HFF-Myc (cell line): ENCODE data around the gene ZCCHC8.

Source experiments
- DNase-seq: peaks from one replicate; pipeline ENCODE4 v3.0.0-alpha.2; 2011; ENCODE audit warnings: low read depth; ENCODE audit errors: extremely low read depth
- H3K4me3 ChIP-seq: replicated peaks from 2 replicates; pipeline ENCODE4 v1.5.1; 2011; ENCODE audit warnings: low read depth, mild to moderate bottlenecking, control low read depth, low read length
- TF ChIP-seq, protein P1 (sequence below): IDR thresholded peaks from 2 replicates; pipeline ENCODE4 v1.5.1; 2012; ENCODE audit warnings: mild to moderate bottlenecking, low read depth, low read length, control low read depth; ENCODE audit errors: missing control alignments

The ZCCHC8 gene

DNA sequence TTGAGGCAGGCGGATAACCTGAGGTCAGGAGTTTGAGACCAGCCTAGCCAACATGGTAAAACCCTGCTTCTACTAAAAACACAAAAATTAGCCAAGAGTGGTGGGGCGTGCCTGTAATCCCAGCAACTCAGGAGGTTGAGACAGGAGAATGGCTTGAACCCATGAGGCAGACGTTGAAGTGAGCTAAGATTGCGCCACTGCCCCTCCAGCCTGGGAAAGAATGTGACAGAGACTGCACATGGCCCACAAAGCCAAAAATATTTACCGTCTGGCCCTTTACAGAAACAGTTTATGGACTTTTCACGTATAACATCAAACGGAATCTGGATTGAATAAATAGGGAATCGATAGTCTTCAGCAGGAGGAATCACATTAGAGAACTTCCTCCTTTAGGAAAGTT is 22.5 kb upstream of the ZCCHC8 start:
- peak overlapping the region; percentile 84 for H3K4me3 ChIP-seq
- TF ChIP-seq, protein P1, sequence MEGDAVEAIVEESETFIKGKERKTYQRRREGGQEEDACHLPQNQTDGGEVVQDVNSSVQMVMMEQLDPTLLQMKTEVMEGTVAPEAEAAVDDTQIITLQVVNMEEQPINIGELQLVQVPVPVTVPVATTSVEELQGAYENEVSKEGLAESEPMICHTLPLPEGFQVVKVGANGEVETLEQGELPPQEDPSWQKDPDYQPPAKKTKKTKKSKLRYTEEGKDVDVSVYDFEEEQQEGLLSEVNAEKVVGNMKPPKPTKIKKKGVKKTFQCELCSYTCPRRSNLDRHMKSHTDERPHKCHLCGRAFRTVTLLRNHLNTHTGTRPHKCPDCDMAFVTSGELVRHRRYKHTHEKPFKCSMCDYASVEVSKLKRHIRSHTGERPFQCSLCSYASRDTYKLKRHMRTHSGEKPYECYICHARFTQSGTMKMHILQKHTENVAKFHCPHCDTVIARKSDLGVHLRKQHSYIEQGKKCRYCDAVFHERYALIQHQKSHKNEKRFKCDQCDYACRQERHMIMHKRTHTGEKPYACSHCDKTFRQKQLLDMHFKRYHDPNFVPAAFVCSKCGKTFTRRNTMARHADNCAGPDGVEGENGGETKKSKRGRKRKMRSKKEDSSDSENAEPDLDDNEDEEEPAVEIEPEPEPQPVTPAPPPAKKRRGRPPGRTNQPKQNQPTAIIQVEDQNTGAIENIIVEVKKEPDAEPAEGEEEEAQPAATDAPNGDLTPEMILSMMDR, result no peak
- no peak for DNase-seq

DNA sequence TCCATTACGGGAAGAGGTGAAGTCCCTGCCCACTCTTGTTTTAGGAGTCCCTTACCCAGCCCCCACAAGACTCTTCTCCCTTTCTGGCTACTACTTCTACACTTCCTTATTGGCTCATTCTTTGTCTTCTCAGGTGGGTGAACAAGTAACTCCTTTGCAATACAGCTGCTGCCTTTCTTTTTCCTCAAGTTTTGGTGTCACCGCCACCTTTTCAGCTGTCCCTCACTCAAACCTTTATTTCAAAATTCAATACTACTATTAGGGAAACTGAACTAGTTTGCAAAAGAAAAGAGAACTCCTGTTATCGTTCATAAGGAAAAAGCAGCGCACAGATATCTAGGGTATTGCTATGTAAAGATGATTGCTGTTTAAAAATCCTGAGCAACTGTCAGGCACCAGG is 19.9 kb upstream of the ZCCHC8 start:
- TF ChIP-seq, protein P1, result no peak
- DNase-seq, result no peak
- H3K4me3 ChIP-seq, result no peak overlapping the region

DNA sequence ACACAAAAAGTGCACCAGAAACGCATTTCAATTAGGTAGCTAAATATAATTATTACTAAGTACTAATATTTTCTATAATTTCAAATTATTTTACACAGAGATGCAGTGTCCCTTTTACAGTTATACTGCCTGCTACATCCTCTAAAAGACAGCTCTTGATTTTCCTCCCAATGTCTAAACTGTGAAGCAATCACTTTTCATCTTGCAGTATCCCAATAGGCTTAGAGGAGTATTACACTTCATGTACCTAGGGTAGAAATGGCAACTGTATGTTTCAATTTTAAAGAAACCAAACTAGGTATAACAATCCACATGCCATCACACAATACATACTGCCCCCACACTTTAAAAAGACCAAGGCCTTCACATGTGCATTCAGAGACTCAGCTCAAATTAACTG is 18.7 kb upstream of the ZCCHC8 start:
- TF ChIP-seq, protein P1, result no peak
- no peak overlapping the region for H3K4me3 ChIP-seq
- DNase-seq, result no peak

DNA sequence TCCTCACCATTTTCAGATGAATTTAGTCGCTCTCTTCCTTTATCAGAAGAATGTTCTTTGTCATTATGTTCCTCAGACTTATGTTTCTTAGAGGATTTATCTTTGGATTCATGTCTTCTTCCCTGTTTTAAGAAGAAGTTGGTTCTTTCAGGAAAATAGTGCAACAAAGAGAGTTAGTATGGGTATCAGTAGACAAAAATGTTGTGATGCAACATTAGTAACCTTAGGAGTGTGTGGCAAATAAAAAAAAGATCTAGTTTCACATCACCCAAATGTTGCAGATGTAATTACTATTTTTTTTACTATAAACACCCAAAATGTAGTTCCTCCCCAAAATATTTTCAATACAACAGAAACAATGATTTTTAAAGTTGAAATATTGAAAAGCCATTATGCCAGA is 18.2 kb upstream of the ZCCHC8 start:
- no peak for DNase-seq
- TF ChIP-seq, protein P1, result no peak
- H3K4me3 ChIP-seq, result no peak overlapping the region

DNA sequence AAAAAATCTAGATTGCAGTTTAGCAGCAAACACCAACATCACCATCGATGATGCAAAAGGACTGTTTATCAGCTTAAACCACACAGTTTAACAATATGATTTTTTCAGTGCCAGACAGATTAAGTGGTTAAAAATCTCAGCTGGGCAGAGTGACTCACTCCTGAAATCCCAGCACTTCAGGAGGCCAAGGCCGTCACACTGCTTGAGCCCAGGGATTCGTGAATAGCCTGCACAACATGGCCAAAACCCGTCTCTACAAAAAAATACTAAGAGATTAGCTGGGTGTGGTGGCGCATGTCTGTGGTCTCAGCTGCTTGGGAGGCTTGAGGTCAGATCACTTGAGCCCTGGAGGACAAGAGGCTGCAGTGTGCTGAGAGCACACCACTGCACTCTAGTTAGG is 17.1 kb upstream of the ZCCHC8 start:
- H3K4me3 ChIP-seq, result no peak overlapping the region
- no peak for DNase-seq
- TF ChIP-seq, protein P1, result no peak

DNA sequence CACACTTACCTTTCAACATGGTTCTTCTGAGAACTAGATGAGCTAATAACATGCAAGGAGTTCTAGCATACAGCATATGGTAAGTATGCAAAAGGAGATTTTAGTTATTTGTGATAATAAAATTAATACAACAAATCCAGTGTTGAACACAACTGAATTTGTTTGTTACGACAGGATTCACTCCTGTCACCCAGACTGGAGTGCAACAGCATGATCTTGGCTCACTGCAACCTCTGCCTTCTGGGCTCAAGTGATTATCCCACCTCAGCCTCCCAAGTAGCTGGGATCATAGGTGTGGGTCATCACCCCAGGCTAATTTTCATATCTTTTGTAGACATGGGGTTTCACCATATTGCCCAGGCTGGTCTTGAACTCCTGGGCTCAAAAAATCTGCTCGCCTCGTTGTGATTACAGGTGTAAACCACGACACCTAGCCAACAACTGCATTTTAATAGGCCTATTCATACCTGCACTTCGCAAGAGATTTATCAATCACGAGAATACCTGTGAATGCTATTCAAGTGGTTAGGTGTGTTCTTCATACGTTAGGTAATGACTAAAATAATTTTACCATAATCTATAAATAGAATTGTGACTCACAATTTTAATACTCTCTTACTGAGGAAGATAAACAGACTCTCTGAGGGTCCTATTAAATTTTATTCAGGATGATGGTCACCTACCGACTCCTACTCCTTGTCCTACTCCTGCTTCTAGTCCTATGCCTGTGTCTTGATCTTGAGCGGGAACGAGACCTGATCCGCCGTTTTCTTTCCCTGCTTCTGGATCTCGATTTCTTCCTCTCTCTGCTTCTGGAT is 16.0 kb upstream of the ZCCHC8 start:
- DNase-seq, result no peak
- TF ChIP-seq, protein P1, result no peak
- H3K4me3 ChIP-seq, result no peak overlapping the region

DNA sequence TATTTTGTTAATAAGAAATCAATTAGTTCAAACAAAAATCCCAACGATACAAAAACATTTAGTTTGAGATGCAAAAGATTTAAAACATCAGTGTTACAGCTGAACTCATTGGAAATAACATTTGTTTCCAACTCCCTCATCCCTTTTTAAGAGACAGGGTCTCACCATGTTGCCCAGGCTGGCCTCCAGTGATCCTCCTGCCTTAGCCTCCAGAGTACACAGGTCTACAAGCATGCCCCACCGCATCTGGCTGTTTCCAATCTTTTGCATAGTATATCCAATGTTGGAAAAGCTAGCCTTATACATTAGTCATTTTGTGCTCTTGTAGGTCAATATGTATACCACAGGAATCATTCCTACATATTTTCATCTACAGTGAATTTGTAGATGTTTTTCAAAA is 14.5 kb upstream of the ZCCHC8 start:
- no peak overlapping the region for H3K4me3 ChIP-seq
- TF ChIP-seq, protein P1, result no peak

More for the DNA sequence above, 14.5 kb upstream of the ZCCHC8 start:
- DNase-seq, result no peak
